Amniotic epithelial cell (primary cell): ENCODE data around the gene MSANTD1.
A peak's percentile ranks its signal among the peaks of the same experiment; 100 is the strongest.

Experiments used
- DNase-seq: peaks from one replicate; pipeline ENCODE4 v3.0.0-alpha.2; 2010; ENCODE audit warnings: low read depth

The MSANTD1 gene

GRCh38 chr4:3303923-3304710 lies 55.2 kb downstream of the MSANTD1 start:
- DNase-seq, result no peak

- peak; percentile 28 for DNase-seq
Measured at GRCh38 chr4:3304831-3305609, 56.1 kb downstream of the MSANTD1 start.

- peak; percentile 23 for DNase-seq
Measured at GRCh38 chr4:3305610-3306371, 56.8 kb downstream of the MSANTD1 start.
